ENCODE measurements around the gene ZNF556. TPM values are rescaled to one million over a fixed set of nuclear protein-coding genes. Genes with fewer than 3 reads are reported as not detected.

ZNF556 gene
- total RNA-seq, 1 donor from 2014 or later = not detected

Other genes starting within 250 kb of the ZNF556 start
- gene GNG7, start 164.6 kb upstream of the ZNF556 start, total RNA-seq = 9.9 and 11.3 TPM in 2 replicates
- 8.6 and 10.8 TPM in 2 replicates for gene DIRAS1, start 146.0 kb upstream of the ZNF556 start, total RNA-seq
- gene SLC39A3, start 127.3 kb upstream of the ZNF556 start, total RNA-seq = 22.7 and 23.8 TPM in 2 replicates
- gene SGTA, start 84.1 kb upstream of the ZNF556 start, total RNA-seq = 74.1 and 77.5 TPM in 2 replicates
- gene THOP1, start 81.8 kb upstream of the ZNF556 start, total RNA-seq = 103 and 108 TPM in 2 replicates
- gene ZNF554, start 47.5 kb upstream of the ZNF556 start, total RNA-seq = 12.1 and 14.1 TPM in 2 replicates
- 13.3 and 13.7 TPM in 2 replicates for gene ZNF555, start 25.9 kb upstream of the ZNF556 start, total RNA-seq
- 3.8 and 5.3 TPM in 2 replicates for gene ZNF57, start 33.6 kb downstream of the ZNF556 start, total RNA-seq
- 6.3 and 7.1 TPM in 2 replicates for gene ZNF77, start 77.6 kb downstream of the ZNF556 start, total RNA-seq
- 18.4 and 21.0 TPM in 2 replicates for gene TLE6, start 110.2 kb downstream of the ZNF556 start, total RNA-seq
- gene TLE2, start 161.9 kb downstream of the ZNF556 start, total RNA-seq = 147 and 160 TPM in 2 replicates
- 469 and 507 TPM in 2 replicates for gene TLE5, start 195.2 kb downstream of the ZNF556 start, total RNA-seq
- 37.9 and 39.5 TPM in 2 replicates for gene GNA11, start 227.0 kb downstream of the ZNF556 start, total RNA-seq